K562 (cell line): ENCODE measurements around the gene ACADSB. TPM values are rescaled to one million over a fixed set of nuclear protein-coding genes. Genes with fewer than 3 reads are reported as not detected.

Source experiments
- ATAC-seq: fragments of 200-7000 bp; cut with Tn5 transposase; 3 replicates; pipeline ENCODE4 v1.9.1; 2020; ENCODE audit warnings: moderate library complexity
- BruUV-seq: library from RNA; stranded (reverse); fragments of 400-500 nt; replicated peaks from 2 replicates; lab custom pipeline; 2021; lab: Mats Ljungman, UMichigan
- CTCF ChIA-PET: fragments of 300-600 bp; formaldehyde crosslinking; extraction: SDS; loops from one replicate; lab custom pipeline; 2021; ENCODE audit warnings: low intra/inter-chr PET ratio; lab: Yijun Ruan, JAX
- POLR2A ChIA-PET: fragments of 300-600, 350-650 bp; sonication (Branson Sonifier 250); formaldehyde crosslinking; extraction: SDS; loops from one replicate; lab custom pipeline; 2021; ENCODE audit warnings: antibody characterized with exemption, inconsistent platforms; lab: Yijun Ruan, JAX
- DNase-seq, 4 experiments: peaks; one replicate each; pipeline versions ENCODE4 v3.0.0 to v3.0.0-alpha.2; 2011 to 2018; ENCODE audit warnings: low spot score in 3 of 4, mixed read lengths in 3 of 4; ENCODE audit errors: extremely low read depth in 1 of 4
- FAIRE-seq: peaks from 2 replicates; lab custom pipeline; 2011; peaks lifted over from hg19 to GRCh38; lab: Jason Lieb, UNC
- H2AFZ ChIP-seq: 2 replicates; pipeline ENCODE4 v1.6.0; 2011; ENCODE audit warnings: low read depth, low read length, control low read depth, inconsistent platforms
- H3K27ac ChIP-seq: fragments of 200-600 bp; 3 replicates; pipeline ENCODE4 v1.8.0; 2011; ENCODE audit warnings: low read depth, mild to moderate bottlenecking, control low read depth, inconsistent platforms, low read length, moderate library complexity, mixed read lengths; ENCODE audit errors: extremely low read depth
- H3K27me3 ChIP-seq, 2 experiments: fragments of 300-600 bp in 1 of 2; 2 replicates in 1 of 2; 3 replicates in 1 of 2; pipeline versions ENCODE4 v1.6.0 to v1.8.0; 2011; ENCODE audit warnings: inconsistent platforms in 2 of 2, low read length in 2 of 2, mild to moderate bottlenecking in 1 of 2, mixed read lengths in 1 of 2, moderate library complexity in 1 of 2; ENCODE audit not compliant: control insufficient read depth in 2 of 2, insufficient read depth in 2 of 2
- H3K36me3 ChIP-seq: fragments of 300-600 bp; 3 replicates; pipeline ENCODE4 v1.8.0; 2011; ENCODE audit warnings: mild to moderate bottlenecking, low read length, inconsistent platforms; ENCODE audit not compliant: control insufficient read depth, insufficient read depth
- H3K4me1 ChIP-seq, 2 experiments: fragments of 200-600 bp in 1 of 2; replicated peaks in 1 of 2; 2 replicates in 1 of 2; 3 replicates in 1 of 2; pipeline versions ENCODE4 v1.5.1 to v1.8.0; 2011; ENCODE audit warnings: inconsistent platforms in 2 of 2, low read length in 2 of 2, mild to moderate bottlenecking in 1 of 2, mixed read lengths in 1 of 2, moderate library complexity in 1 of 2; ENCODE audit not compliant: control insufficient read depth in 2 of 2, insufficient read depth in 2 of 2
- H3K4me2 ChIP-seq: 2 replicates; pipeline ENCODE4 v1.6.1; 2011; ENCODE audit warnings: low read length, control low read depth, inconsistent platforms, mixed read lengths; ENCODE audit not compliant: insufficient read depth
- H3K4me3 ChIP-seq: fragments of 200-600 bp; sonication (generic), shearing (Covaris generic); 2 replicates; pipeline ENCODE4 v1.5.1; 2016; ENCODE audit warnings: control low read depth, inconsistent platforms
- H3K79me2 ChIP-seq: fragments of 200-600 bp; 3 replicates; pipeline ENCODE4 v1.8.0; 2011; ENCODE audit warnings: low read length, inconsistent platforms; ENCODE audit not compliant: control insufficient read depth, insufficient read depth
- H3K9ac ChIP-seq, 2 experiments: 2 replicates each; pipeline versions ENCODE4 v1.6.0 to v1.6.1; 2011; ENCODE audit warnings: low read depth in 2 of 2, low read length in 2 of 2, control low read depth in 1 of 2, inconsistent platforms in 1 of 2, mild to moderate bottlenecking in 1 of 2, mixed read lengths in 1 of 2; ENCODE audit not compliant: insufficient read depth in 1 of 2
- H3K9me1 ChIP-seq: one replicate; pipeline ENCODE4 v1.6.0; 2011; ENCODE audit warnings: inconsistent platforms, mild to moderate bottlenecking, low read length, moderate library complexity; ENCODE audit not compliant: control insufficient read depth, insufficient read depth
- H3K9me3 ChIP-seq: replicated peaks from 2 replicates; pipeline ENCODE4 v1.5.1; 2011; ENCODE audit warnings: low read depth, low read length, inconsistent platforms; ENCODE audit not compliant: control insufficient read depth, insufficient read depth
- H4K20me1 ChIP-seq: replicated peaks from 2 replicates; pipeline ENCODE4 v1.6.1; 2011; ENCODE audit warnings: low read length, inconsistent platforms, mixed read lengths; ENCODE audit not compliant: control insufficient read depth, insufficient read depth
- ARNT ChIP-seq, 2 experiments: fragments of 450-650 bp; IDR thresholded peaks; 2 replicates each; pipeline ENCODE4 v1.6.1; 2016; ENCODE audit warnings: mild to moderate bottlenecking in 1 of 2
- ATF4 ChIP-seq: fragments of 450-650 bp; formaldehyde crosslinking; IDR thresholded peaks from 2 replicates; pipeline ENCODE4 v1.4.0; 2022; ENCODE audit warnings: mild to moderate bottlenecking, moderate library complexity
- C11orf30 ChIP-seq: fragments of 450-650 bp; IDR thresholded peaks from 2 replicates; pipeline ENCODE4 v1.6.1; 2016; ENCODE audit warnings: low read depth, mild to moderate bottlenecking
- ELF1 ChIP-seq: fragments of 200-800 bp; sonication (Bioruptor generic); IDR thresholded peaks from 2 replicates; pipeline ENCODE4 v1.6.1; 2016; ENCODE audit warnings: missing genetic modification characterization, missing compliant biosample characterization
- FIP1L1 ChIP-seq: fragments of 200-400 bp; formaldehyde crosslinking; IDR thresholded peaks from 2 replicates; pipeline ENCODE4 v1.6.1; 2018; ENCODE audit warnings: mild to moderate bottlenecking, low read depth, low read length; ENCODE audit not compliant: poor library complexity, severe bottlenecking
- NEUROD1 ChIP-seq: fragments of 150-350 bp; IDR thresholded peaks from 2 replicates; pipeline ENCODE4 v1.6.1; 2014; ENCODE audit warnings: borderline replicate concordance, low read length, low read depth; ENCODE audit not compliant: partially characterized antibody
- TSC22D4 ChIP-seq: fragments of 450-650 bp; IDR thresholded peaks from 2 replicates; pipeline ENCODE4 v1.6.1; 2016; ENCODE audit warnings: missing genetic modification characterization, missing biosample characterization, control low read depth
- XRCC3 ChIP-seq: fragments of 450-650 bp; IDR thresholded peaks from 2 replicates; pipeline ENCODE4 v1.6.1; 2017; ENCODE audit warnings: mild to moderate bottlenecking, moderate library complexity
- ZNF316 ChIP-seq: fragments of 450-650 bp; IDR thresholded peaks from 2 replicates; pipeline ENCODE4 v1.6.1; 2016
- ZNF561 ChIP-seq: fragments of 450-650 bp; formaldehyde crosslinking; conservative IDR thresholded peaks from 2 replicates; pipeline ENCODE4 v1.4.0; 2020; ENCODE audit warnings: mild to moderate bottlenecking, moderate library complexity
- WGBS: fragments of 100-300 bp; shearing (Covaris generic); methylation state at CpG from one replicate; pipeline ENCODE4 v1.1.6; 2016; ENCODE audit warnings: low coverage, mixed read lengths; ENCODE audit not compliant: insufficient coverage; ENCODE audit errors: missing lambda C conversion rate; 5-methylcytosine and 5-hydroxymethylcytosine counted together
- in situ Hi-C: fragments of 300-500 bp; cut with MboI; formaldehyde crosslinking; loops from 4 replicates; pipeline ENCODE4 v1.15.0; 2018; ENCODE audit warnings: inconsistent platforms, mixed read lengths
- intact Hi-C: fragments of 100-400 bp; cut with micrococcal nuclease; formaldehyde crosslinking; loops from 2 replicates; pipeline ENCODE4 v1.14.2; 2022
- polyA plus RNA-seq, 8 experiments: library from polyadenylated mRNA; depleted of rRNA in 4 of 8; stranded (reverse) in 5 of 8; unstranded in 3 of 8; fragments of >200 nt; fragmentation: Nextera tagmentation in 2 of 8; fragmentation: Illumina TruSeq in 1 of 8; extraction: Ambion mirVana in 2 of 8; extraction: Trizol in 1 of 8; gene quantifications; 2 replicates each; pipeline versions ENCODE4 v1.2.1 to v1.2.3, GENCODE V29; 2011 to 2014; ENCODE audit warnings: inconsistent platforms in 1 of 8, missing spikeins in 1 of 8
- total RNA-seq, 7 experiments: library from RNA; depleted of rRNA in 6 of 7; stranded (reverse); fragments of >200 nt in 6 of 7; fragmentation: Illumina TruSeq in 2 of 7; extraction: Trizol in 2 of 7; gene quantifications; 2 replicates each; pipeline versions ENCODE4 v1.2.1 to v1.2.3, GENCODE V29; 2011 to 2021; ENCODE audit warnings: low replicate concordance in 1 of 7
- TF ChIP-seq, protein P1 (sequence below): fragments of 450-650 bp; IDR thresholded peaks from 2 replicates; pipeline ENCODE4 v1.6.1; 2016; ENCODE audit warnings: missing biosample characterization, missing genetic modification characterization
- TF ChIP-seq, protein P2 (sequence below): sonication (generic); formaldehyde crosslinking; IDR thresholded peaks from 2 replicates; pipeline ENCODE4 v1.8.0; 2022; ENCODE audit warnings: mild to moderate bottlenecking, missing genetic modification reagents

ACADSB gene
- total and polyA plus RNA-seq, 9 of the 15 experiments (the other 6 are each of a cell fraction or from before 2014, with no cell fraction given), result 2.9 to 9.1 (median 5.8) TPM

GRCh38 chr10:122998360-122998917, 10.4 kb upstream of the ACADSB start:
- TF ChIP-seq ELF1 (tag) (no peak), C11orf30 (0 out of 2 replicates have a peak, but pooled peaks have one; percentile 4), ZNF316 (peak; percentile 18; the same call in 1 of the 2 replicates)
- TF ChIP-seq, all 486 proteins: peak for 2
- no peaks in the 10 kb centered on the region for H3K27me3 ChIP-seq
- in situ Hi-C loops, result no loop called here
- no TSS peak for BruUV-seq
- POLR2A ChIA-PET, result interaction anchor here (1.0 to 1.9 kb wide), 3 partner anchors 9 to 16 kb away, joined by 6 to 9 read pairs (median 7); no protein-coding TSS in a partner anchor
- intact Hi-C loops, result no loop called here
- no peaks in the 10 kb centered on the region for H3K9me1 ChIP-seq
- H3K36me3 ChIP-seq, result peaks cover 52% of the 10 kb centered on the region
- H3K9me3 ChIP-seq, result no peaks in the 10 kb centered on the region
- H3K4me3 ChIP-seq, result no peak overlapping the region
- peaks cover 38% of the 10 kb centered on the region for H3K79me2 ChIP-seq
- DNase-seq (no peak), FAIRE-seq (no peak), ATAC-seq (no peak)
- WGBS, result 89% methylated on average over 6 of the region's 6 CpGs
- H3K27ac ChIP-seq, result no peak overlapping the region
- peaks cover 0 to 3% of the 10 kb centered on the region in 2 experiments; a peak in 2 of 5 replicates for H3K4me1 ChIP-seq
- H3K9ac ChIP-seq, result no peak overlapping the region
- H4K20me1 ChIP-seq, result no peaks in the 10 kb centered on the region
- CTCF ChIA-PET, result no interaction called here
- no peak overlapping the region for H3K4me2 ChIP-seq
- no peak overlapping the region for H2AFZ ChIP-seq

DNA sequence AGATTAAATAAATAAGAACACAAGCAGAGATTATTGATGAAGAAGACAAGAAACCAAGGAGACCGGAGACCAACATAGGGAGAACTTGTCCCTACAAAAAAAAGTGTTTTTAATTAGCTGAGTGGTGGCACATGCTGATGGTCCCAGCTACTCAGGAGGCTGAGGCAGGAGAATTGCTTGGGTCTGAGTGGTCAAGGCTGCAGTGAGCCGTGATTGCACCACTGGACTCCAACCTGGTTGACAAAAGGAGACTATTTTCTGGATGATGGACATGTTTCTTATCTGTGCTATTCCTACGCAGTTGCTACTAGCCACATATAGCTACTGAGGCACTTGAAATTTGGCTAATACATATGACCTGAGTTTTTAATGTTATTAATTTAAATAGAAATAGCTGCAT, 9.9 kb upstream of the ACADSB start:
- peaks cover 43% of the 10 kb centered on the region for H3K79me2 ChIP-seq
- no peak for FAIRE-seq
- no peak overlapping the region for H2AFZ ChIP-seq
- intact Hi-C loops (no loop called here), in situ Hi-C loops (no loop called here)
- H3K9me3 ChIP-seq, result no peaks in the 10 kb centered on the region
- ATAC-seq, result no peak
- H3K4me3 ChIP-seq, result no peak overlapping the region
- H4K20me1 ChIP-seq, result no peaks in the 10 kb centered on the region
- no TSS peak for BruUV-seq
- POLR2A ChIA-PET, result interaction anchor here (1.3 to 1.9 kb wide), 3 partner anchors 9 to 13 kb away, joined by 3 to 9 read pairs (median 7); partner anchors contain the start of gene ACADSB
- H3K9me1 ChIP-seq, result no peaks in the 10 kb centered on the region
- H3K36me3 ChIP-seq, result peaks cover 48% of the 10 kb centered on the region
- no peak overlapping the region for H3K4me2 ChIP-seq
- CTCF ChIA-PET, result no interaction called here
- peaks cover 0 to 3% of the 10 kb centered on the region in 2 experiments; a peak in 2 of 5 replicates for H3K4me1 ChIP-seq
- H3K27me3 ChIP-seq, result no peaks in the 10 kb centered on the region
- H3K27ac ChIP-seq, result no peak overlapping the region
- WGBS, result 65% methylated on average over 2 of the region's 3 CpGs
- H3K9ac ChIP-seq, result no peak overlapping the region
- no peak for DNase-seq
- TF ChIP-seq, protein P1, sequence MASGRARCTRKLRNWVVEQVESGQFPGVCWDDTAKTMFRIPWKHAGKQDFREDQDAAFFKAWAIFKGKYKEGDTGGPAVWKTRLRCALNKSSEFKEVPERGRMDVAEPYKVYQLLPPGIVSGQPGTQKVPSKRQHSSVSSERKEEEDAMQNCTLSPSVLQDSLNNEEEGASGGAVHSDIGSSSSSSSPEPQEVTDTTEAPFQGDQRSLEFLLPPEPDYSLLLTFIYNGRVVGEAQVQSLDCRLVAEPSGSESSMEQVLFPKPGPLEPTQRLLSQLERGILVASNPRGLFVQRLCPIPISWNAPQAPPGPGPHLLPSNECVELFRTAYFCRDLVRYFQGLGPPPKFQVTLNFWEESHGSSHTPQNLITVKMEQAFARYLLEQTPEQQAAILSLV (tag), result no peak
- TF ChIP-seq, protein P2, sequence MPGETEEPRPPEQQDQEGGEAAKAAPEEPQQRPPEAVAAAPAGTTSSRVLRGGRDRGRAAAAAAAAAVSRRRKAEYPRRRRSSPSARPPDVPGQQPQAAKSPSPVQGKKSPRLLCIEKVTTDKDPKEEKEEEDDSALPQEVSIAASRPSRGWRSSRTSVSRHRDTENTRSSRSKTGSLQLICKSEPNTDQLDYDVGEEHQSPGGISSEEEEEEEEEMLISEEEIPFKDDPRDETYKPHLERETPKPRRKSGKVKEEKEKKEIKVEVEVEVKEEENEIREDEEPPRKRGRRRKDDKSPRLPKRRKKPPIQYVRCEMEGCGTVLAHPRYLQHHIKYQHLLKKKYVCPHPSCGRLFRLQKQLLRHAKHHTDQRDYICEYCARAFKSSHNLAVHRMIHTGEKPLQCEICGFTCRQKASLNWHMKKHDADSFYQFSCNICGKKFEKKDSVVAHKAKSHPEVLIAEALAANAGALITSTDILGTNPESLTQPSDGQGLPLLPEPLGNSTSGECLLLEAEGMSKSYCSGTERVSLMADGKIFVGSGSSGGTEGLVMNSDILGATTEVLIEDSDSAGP (CRISPR knock-in tag), result no peak
- TF ChIP-seq FIP1L1 (no peak), NEUROD1 (no peak), TSC22D4 (no peak), XRCC3 (no peak), ARNT (IDR thresholded peaks at IDR 0.05) (no peak), ZNF561 (CRISPR knock-in tag) (no peak), ATF4 (CRISPR knock-in tag) (no peak)
